Dermis lymphatic vessel endothelial cell (primary cell): Measurements from ENCODE around the gene PHAX. TPM values are rescaled to one million over a fixed set of nuclear protein-coding genes. Genes with fewer than 3 reads are reported as not detected.

Experiments
- total RNA-seq: library from RNA; depleted of rRNA; stranded (reverse); fragments of >200 nt; gene quantifications from 2 replicates; pipeline ENCODE4 v1.2.1, GENCODE V29; 2014

The PHAX gene, protein sequence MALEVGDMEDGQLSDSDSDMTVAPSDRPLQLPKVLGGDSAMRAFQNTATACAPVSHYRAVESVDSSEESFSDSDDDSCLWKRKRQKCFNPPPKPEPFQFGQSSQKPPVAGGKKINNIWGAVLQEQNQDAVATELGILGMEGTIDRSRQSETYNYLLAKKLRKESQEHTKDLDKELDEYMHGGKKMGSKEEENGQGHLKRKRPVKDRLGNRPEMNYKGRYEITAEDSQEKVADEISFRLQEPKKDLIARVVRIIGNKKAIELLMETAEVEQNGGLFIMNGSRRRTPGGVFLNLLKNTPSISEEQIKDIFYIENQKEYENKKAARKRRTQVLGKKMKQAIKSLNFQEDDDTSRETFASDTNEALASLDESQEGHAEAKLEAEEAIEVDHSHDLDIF
- 27.1 and 44.7 TPM in 2 replicates for total RNA-seq

DNA sequence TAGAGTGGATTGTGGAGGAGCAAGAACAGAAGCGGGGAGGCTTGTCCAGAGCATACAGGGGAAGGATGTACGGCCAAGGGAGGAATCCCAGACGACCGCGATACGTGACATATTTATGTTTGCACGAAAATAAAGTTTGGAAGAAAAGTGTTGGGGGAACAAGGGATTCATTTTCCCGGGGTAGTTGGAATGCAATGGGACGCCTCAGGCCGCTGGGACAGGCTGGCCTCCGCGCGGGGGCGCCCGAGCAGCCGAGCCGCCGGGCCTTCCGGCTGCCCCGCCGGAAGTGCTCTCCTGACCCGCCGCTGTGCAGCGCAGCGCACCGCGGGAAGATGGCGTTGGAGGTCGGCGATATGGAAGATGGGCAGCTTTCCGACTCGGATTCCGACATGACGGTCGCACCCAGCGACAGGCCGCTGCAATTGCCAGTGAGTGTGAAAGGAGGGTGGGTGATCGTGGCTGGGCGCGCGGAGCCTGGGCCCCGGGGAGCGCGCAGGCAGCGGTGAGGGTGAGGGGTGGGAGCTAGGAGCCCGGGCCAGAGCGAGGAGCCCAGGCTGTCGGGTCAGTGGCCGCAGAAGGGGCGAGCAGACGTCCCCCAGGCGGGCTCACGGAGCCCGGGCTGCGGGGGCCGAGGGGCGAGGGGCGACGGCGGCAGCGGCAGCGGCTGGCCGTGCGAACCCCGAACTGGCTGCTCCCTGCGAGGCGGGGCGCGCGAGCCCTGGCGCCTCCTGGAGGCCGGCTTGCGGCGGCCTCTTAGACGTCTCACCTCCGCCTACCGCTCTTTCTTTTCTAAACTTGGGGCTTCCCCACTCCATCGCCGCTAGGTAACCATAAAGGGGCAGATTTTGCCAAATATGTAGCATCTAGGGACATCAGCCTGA lies at the start of gene PHAX:
TSS of gene PHAX (plus strand) at position 317 of the 881 bp plus-strand sequence. CDS start at position 333, 16 bp downstream.

DNA sequence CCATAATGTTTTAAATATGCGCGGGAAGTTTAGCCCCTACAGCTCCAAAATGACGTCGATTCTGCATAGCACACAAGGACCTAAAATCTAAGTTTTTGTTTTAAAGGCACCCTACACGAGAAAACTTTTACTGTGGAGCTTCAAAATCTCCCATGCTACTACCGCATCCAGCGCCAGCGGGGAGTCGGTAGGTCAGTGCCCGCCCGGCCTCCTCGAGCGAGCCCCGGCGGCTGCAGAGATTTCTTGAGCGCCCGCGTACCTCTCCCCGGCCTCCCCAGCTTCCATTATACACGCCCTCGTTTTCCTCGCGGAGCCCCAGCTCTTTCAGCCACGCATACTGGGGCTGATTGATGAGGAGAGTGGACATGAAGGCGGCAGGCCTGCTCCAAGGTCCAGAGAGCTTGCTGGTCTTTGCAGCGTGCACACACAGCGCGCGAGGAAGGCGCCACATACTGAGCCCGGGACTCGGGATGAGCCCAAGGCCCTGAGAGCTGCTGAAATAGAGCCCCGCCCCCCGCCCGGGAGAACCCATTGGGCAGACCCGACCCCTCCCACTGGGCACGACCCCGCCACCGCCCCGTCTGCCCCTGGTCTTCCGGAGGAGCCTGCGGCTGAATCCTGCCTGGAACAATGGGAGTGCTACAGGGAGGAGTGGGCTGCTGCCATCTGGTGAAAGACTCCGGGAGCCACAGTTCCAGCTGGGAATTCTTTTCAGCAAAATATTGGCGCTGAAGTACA lies 5.8 kb upstream of the PHAX start, which contains the start of gene ALDH7A1:
TSS of gene ALDH7A1 (minus strand) at position 472 of the 738 bp plus-strand sequence. CDS start at position 451, 21 bp downstream.

Other genes starting within 250 kb of the PHAX start
- 8.7 and 16.8 TPM in 2 replicates for gene GRAMD2B, start 177.5 kb upstream of the PHAX start, total RNA-seq
- gene ALDH7A1, start 5.7 kb upstream of the PHAX start, total RNA-seq, result 23.3 and 25.1 TPM in 2 replicates
- 12.4 and 22.5 TPM in 2 replicates for gene LMNB1, start 176.2 kb downstream of the PHAX start, total RNA-seq